ENCODE measurements around the gene ADRA1B.

DNA sequence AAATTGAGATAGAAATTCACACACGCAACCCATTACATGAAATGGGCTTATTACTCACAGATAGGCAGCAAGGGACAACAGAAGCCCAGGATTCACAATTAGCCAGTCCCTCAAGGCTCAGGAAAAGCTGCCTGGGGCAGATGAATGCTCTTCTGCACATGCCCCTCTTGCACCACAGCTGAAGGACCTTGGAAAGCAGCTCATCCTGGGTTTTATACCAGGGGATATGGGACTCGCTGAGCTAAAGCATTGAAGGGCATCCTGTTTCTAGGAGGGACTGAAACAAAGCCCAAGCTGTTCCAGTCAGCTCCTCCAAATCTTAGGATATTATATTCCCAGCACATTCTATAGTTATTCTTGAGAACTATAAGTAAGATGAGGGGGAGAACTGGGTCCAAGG, 76.9 kb downstream of the ADRA1B start:
- TF ChIP-seq, protein P1, sequence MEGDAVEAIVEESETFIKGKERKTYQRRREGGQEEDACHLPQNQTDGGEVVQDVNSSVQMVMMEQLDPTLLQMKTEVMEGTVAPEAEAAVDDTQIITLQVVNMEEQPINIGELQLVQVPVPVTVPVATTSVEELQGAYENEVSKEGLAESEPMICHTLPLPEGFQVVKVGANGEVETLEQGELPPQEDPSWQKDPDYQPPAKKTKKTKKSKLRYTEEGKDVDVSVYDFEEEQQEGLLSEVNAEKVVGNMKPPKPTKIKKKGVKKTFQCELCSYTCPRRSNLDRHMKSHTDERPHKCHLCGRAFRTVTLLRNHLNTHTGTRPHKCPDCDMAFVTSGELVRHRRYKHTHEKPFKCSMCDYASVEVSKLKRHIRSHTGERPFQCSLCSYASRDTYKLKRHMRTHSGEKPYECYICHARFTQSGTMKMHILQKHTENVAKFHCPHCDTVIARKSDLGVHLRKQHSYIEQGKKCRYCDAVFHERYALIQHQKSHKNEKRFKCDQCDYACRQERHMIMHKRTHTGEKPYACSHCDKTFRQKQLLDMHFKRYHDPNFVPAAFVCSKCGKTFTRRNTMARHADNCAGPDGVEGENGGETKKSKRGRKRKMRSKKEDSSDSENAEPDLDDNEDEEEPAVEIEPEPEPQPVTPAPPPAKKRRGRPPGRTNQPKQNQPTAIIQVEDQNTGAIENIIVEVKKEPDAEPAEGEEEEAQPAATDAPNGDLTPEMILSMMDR (IDR thresholded peaks at IDR 0.05), result no peak
- TF ChIP-seq POLR2A (IDR thresholded peaks at IDR 0.05), result no peak

Data from transverse colon (tissue), 3 donors.